Fibroblast of lung (primary cell): ENCODE data around the gene MAP1LC3B2. TPM values are rescaled to one million over a fixed set of nuclear protein-coding genes. Genes with fewer than 3 reads are reported as not detected.
"Not testable (repeated sequence)": the region's sequence is repeated elsewhere in the genome, so short reads cannot be mapped to it uniquely, and the experiment has no call there.

Experiments
- DNase-seq, 2 donors: peaks; one replicate each; pipeline versions ENCODE4 v3.0.0 to v3.0.0-alpha.2; 2010; ENCODE audit warnings: low read depth in 2 of 2
- H2AFZ ChIP-seq: 2 replicates; pipeline ENCODE4 v1.5.1; 2012; ENCODE audit warnings: low read length, control low read depth, inconsistent platforms
- H3K27ac ChIP-seq: 2 replicates; pipeline ENCODE4 v1.5.1; 2011; ENCODE audit warnings: low read length, control low read depth; ENCODE audit not compliant: insufficient read depth
- H3K27me3 ChIP-seq: 2 replicates; pipeline ENCODE4 v1.5.1; 2011; ENCODE audit warnings: mild to moderate bottlenecking, low read length; ENCODE audit not compliant: control insufficient read depth, insufficient read depth
- H3K36me3 ChIP-seq: 2 replicates; pipeline ENCODE4 v1.5.1; 2011; ENCODE audit warnings: low read length; ENCODE audit not compliant: control insufficient read depth, insufficient read depth
- H3K4me1 ChIP-seq: 2 replicates; pipeline ENCODE4 v1.5.1; 2011; ENCODE audit warnings: low read length; ENCODE audit not compliant: control insufficient read depth, insufficient read depth; ENCODE audit errors: extremely low read depth
- H3K4me2 ChIP-seq: 2 replicates; pipeline ENCODE4 v1.5.1; 2011; ENCODE audit warnings: low read length, control low read depth; ENCODE audit not compliant: insufficient read depth; ENCODE audit errors: extremely low read depth
- H3K4me3 ChIP-seq, 4 experiments: fragments of 200-600 bp in 1 of 4; sonication (generic) in 1 of 4; replicated peaks in 1 of 4; 2 replicates each; pipeline ENCODE4 v1.5.1; 2011 to 2016; ENCODE audit warnings: low read length in 4 of 4, low read depth in 3 of 4, mild to moderate bottlenecking in 3 of 4, control low read depth in 2 of 4, inconsistent platforms in 1 of 4, mixed read lengths in 1 of 4; ENCODE audit not compliant: insufficient read depth in 1 of 4; ENCODE audit errors: control extremely low read depth in 1 of 4
- H3K79me2 ChIP-seq: 2 replicates; pipeline ENCODE4 v1.5.1; 2012; ENCODE audit warnings: mild to moderate bottlenecking, low read length, inconsistent platforms; ENCODE audit not compliant: control insufficient read depth, insufficient read depth
- H3K9ac ChIP-seq: 2 replicates; pipeline ENCODE4 v1.5.1; 2011; ENCODE audit warnings: mild to moderate bottlenecking, low read length, control low read depth; ENCODE audit not compliant: insufficient read depth
- H3K9me3 ChIP-seq: 2 replicates; pipeline ENCODE4 v1.5.1; 2012; ENCODE audit warnings: low read depth, low read length; ENCODE audit not compliant: control insufficient read depth, insufficient read depth
- H4K20me1 ChIP-seq: 2 replicates; pipeline ENCODE4 v1.5.1; 2011; ENCODE audit warnings: low read length; ENCODE audit not compliant: control insufficient read depth, insufficient read depth; ENCODE audit errors: extremely low read depth
- CTCF ChIP-seq, 2 donors: IDR thresholded peaks in 1 of 2; conservative IDR thresholded peaks in 1 of 2; 1 replicate in 1 of 2; 2 replicates in 1 of 2; pipeline ENCODE4 v1.5.1; 2011 to 2012; ENCODE audit warnings: low read length in 2 of 2, control low read depth in 1 of 2, inconsistent platforms in 1 of 2, low read depth in 1 of 2, mild to moderate bottlenecking in 1 of 2
- EZH2 ChIP-seq: IDR thresholded peaks from 2 replicates; pipeline ENCODE4 v1.5.1; 2012; ENCODE audit warnings: low read length, control low read depth, mild to moderate bottlenecking; ENCODE audit errors: missing control alignments
- polyA plus RNA-seq, 2 donors: library from polyadenylated mRNA; depleted of rRNA in 1 of 2; stranded (reverse) in 1 of 2; unstranded in 1 of 2; fragments of >200 nt; gene quantifications; 2 replicates each; pipeline ENCODE4 v1.2.1, GENCODE V29; 2011 to 2012; ENCODE audit warnings: missing spikeins in 1 of 2
- total RNA-seq: library from RNA; depleted of rRNA; stranded (reverse); fragments of >200 nt; gene quantifications from 2 replicates; pipeline ENCODE4 v1.2.1, GENCODE V29; 2014

MAP1LC3B2 gene
- total and polyA plus RNA-seq, 2 donors (not counting 1 experiment from before 2014, with no cell fraction given): 1.2 TPM

- no peak overlapping the region for H3K4me3 ChIP-seq
- H3K4me2 ChIP-seq: no peak overlapping the region
- no peak overlapping the region for H2AFZ ChIP-seq
- no peaks in the 10 kb centered on the region for H4K20me1 ChIP-seq
- no peak overlapping the region for H3K27ac ChIP-seq
- no peaks in the 10 kb centered on the region for H3K27me3 ChIP-seq
- no peaks in the 10 kb centered on the region for H3K9me3 ChIP-seq
- no peaks in the 10 kb centered on the region for H3K79me2 ChIP-seq
- no peaks in the 10 kb centered on the region for H3K4me1 ChIP-seq
- no peaks in the 10 kb centered on the region for H3K36me3 ChIP-seq
- no peak for TF ChIP-seq EZH2
- no peak for TF ChIP-seq CTCF (conservative IDR thresholded peaks at IDR 0.05 in 1 of 2, IDR thresholded peaks at IDR 0.05 in 1 of 2; ENCODE audit: low read depth in 1 of 2, low read length in 2 of 2)
- H3K9ac ChIP-seq: no peak overlapping the region
- DNase-seq: no peak
Observed at GRCh38 chr12:116564080-116564479, 4.9 kb downstream of the MAP1LC3B2 start.

- H3K4me1 ChIP-seq, H3K4me3 ChIP-seq, H3K36me3 ChIP-seq, H3K9me3 ChIP-seq, H3K9ac ChIP-seq, H2AFZ ChIP-seq, DNase-seq, H3K79me2 ChIP-seq, H3K4me2 ChIP-seq, H4K20me1 ChIP-seq, H3K27me3 ChIP-seq, H3K27ac ChIP-seq: not testable (repeated sequence)
Observed at GRCh38 chr12:116565221-116565620, 6.0 kb downstream of the MAP1LC3B2 start.

- Histone ChIP-seq H3K9me3 (no peaks in the 10 kb centered on the region), H2AFZ (no peak overlapping the region), H3K27ac (no peak overlapping the region), H3K79me2 (no peaks in the 10 kb centered on the region), H3K36me3 (no peaks in the 10 kb centered on the region), H3K27me3 (no peaks in the 10 kb centered on the region), H3K4me3 (no peak overlapping the region), H3K4me2 (no peak overlapping the region), H3K4me1 (no peaks in the 10 kb centered on the region), H4K20me1 (no peaks in the 10 kb centered on the region), H3K9ac (no peak overlapping the region)
- no peak for TF ChIP-seq CTCF (conservative IDR thresholded peaks at IDR 0.05 in 1 of 2, IDR thresholded peaks at IDR 0.05 in 1 of 2; ENCODE audit: low read depth in 1 of 2, low read length in 2 of 2)
- no peak for TF ChIP-seq EZH2
- DNase-seq: no peak
Observed at GRCh38 chr12:116565963-116566362, 6.8 kb downstream of the MAP1LC3B2 start.
